K562 (cell line): Measurements from ENCODE around the gene FOXN3. TPM values are rescaled to one million over a fixed set of nuclear protein-coding genes. Genes with fewer than 3 reads are reported as not detected.

ENCODE experiments used
- ATAC-seq: fragments of 200-7000 bp; cut with Tn5 transposase; 3 replicates; pipeline ENCODE4 v1.9.1; 2020; ENCODE audit warnings: moderate library complexity
- BruUV-seq: library from RNA; stranded (reverse); fragments of 400-500 nt; replicated peaks from 2 replicates; lab custom pipeline; 2021; lab: Mats Ljungman, UMichigan
- CTCF ChIA-PET: fragments of 300-600 bp; formaldehyde crosslinking; extraction: SDS; loops from one replicate; lab custom pipeline; 2021; ENCODE audit warnings: low intra/inter-chr PET ratio; lab: Yijun Ruan, JAX
- POLR2A ChIA-PET: fragments of 300-600, 350-650 bp; sonication (Branson Sonifier 250); formaldehyde crosslinking; extraction: SDS; loops from one replicate; lab custom pipeline; 2021; ENCODE audit warnings: antibody characterized with exemption, inconsistent platforms; lab: Yijun Ruan, JAX
- DNase-seq, 4 experiments: peaks; one replicate each; pipeline versions ENCODE4 v3.0.0 to v3.0.0-alpha.2; 2011 to 2018; ENCODE audit warnings: low spot score in 3 of 4, mixed read lengths in 3 of 4; ENCODE audit errors: extremely low read depth in 1 of 4
- FAIRE-seq: peaks from 2 replicates; lab custom pipeline; 2011; peaks lifted over from hg19 to GRCh38; lab: Jason Lieb, UNC
- H2AFZ ChIP-seq: 2 replicates; pipeline ENCODE4 v1.6.0; 2011; ENCODE audit warnings: low read depth, low read length, control low read depth, inconsistent platforms
- H3K27ac ChIP-seq: fragments of 200-600 bp; 3 replicates; pipeline ENCODE4 v1.8.0; 2011; ENCODE audit warnings: low read depth, mild to moderate bottlenecking, control low read depth, inconsistent platforms, low read length, moderate library complexity, mixed read lengths; ENCODE audit errors: extremely low read depth
- H3K27me3 ChIP-seq, 2 experiments: fragments of 300-600 bp in 1 of 2; 2 replicates in 1 of 2; 3 replicates in 1 of 2; pipeline versions ENCODE4 v1.6.0 to v1.8.0; 2011; ENCODE audit warnings: inconsistent platforms in 2 of 2, low read length in 2 of 2, mild to moderate bottlenecking in 1 of 2, mixed read lengths in 1 of 2, moderate library complexity in 1 of 2; ENCODE audit not compliant: control insufficient read depth in 2 of 2, insufficient read depth in 2 of 2
- H3K36me3 ChIP-seq: fragments of 300-600 bp; 3 replicates; pipeline ENCODE4 v1.8.0; 2011; ENCODE audit warnings: mild to moderate bottlenecking, low read length, inconsistent platforms; ENCODE audit not compliant: control insufficient read depth, insufficient read depth
- H3K4me1 ChIP-seq, 2 experiments: fragments of 200-600 bp in 1 of 2; replicated peaks in 1 of 2; 2 replicates in 1 of 2; 3 replicates in 1 of 2; pipeline versions ENCODE4 v1.5.1 to v1.8.0; 2011; ENCODE audit warnings: inconsistent platforms in 2 of 2, low read length in 2 of 2, mild to moderate bottlenecking in 1 of 2, mixed read lengths in 1 of 2, moderate library complexity in 1 of 2; ENCODE audit not compliant: control insufficient read depth in 2 of 2, insufficient read depth in 2 of 2
- H3K4me2 ChIP-seq: 2 replicates; pipeline ENCODE4 v1.6.1; 2011; ENCODE audit warnings: low read length, control low read depth, inconsistent platforms, mixed read lengths; ENCODE audit not compliant: insufficient read depth
- H3K4me3 ChIP-seq: fragments of 200-600 bp; sonication (generic), shearing (Covaris generic); 2 replicates; pipeline ENCODE4 v1.5.1; 2016; ENCODE audit warnings: control low read depth, inconsistent platforms
- H3K79me2 ChIP-seq: fragments of 200-600 bp; 3 replicates; pipeline ENCODE4 v1.8.0; 2011; ENCODE audit warnings: low read length, inconsistent platforms; ENCODE audit not compliant: control insufficient read depth, insufficient read depth
- H3K9ac ChIP-seq, 2 experiments: 2 replicates each; pipeline versions ENCODE4 v1.6.0 to v1.6.1; 2011; ENCODE audit warnings: low read depth in 2 of 2, low read length in 2 of 2, control low read depth in 1 of 2, inconsistent platforms in 1 of 2, mild to moderate bottlenecking in 1 of 2, mixed read lengths in 1 of 2; ENCODE audit not compliant: insufficient read depth in 1 of 2
- H3K9me1 ChIP-seq: one replicate; pipeline ENCODE4 v1.6.0; 2011; ENCODE audit warnings: inconsistent platforms, mild to moderate bottlenecking, low read length, moderate library complexity; ENCODE audit not compliant: control insufficient read depth, insufficient read depth
- H3K9me3 ChIP-seq: replicated peaks from 2 replicates; pipeline ENCODE4 v1.5.1; 2011; ENCODE audit warnings: low read depth, low read length, inconsistent platforms; ENCODE audit not compliant: control insufficient read depth, insufficient read depth
- H4K20me1 ChIP-seq: replicated peaks from 2 replicates; pipeline ENCODE4 v1.6.1; 2011; ENCODE audit warnings: low read length, inconsistent platforms, mixed read lengths; ENCODE audit not compliant: control insufficient read depth, insufficient read depth
- ATF7 ChIP-seq: fragments of 450-650 bp; IDR thresholded peaks from 2 replicates; pipeline ENCODE4 v1.7.1; 2014; ENCODE audit warnings: mild to moderate bottlenecking, moderate library complexity
- HDAC2 ChIP-seq: fragments of 450-650 bp; IDR thresholded peaks from 2 replicates; pipeline ENCODE4 v1.6.1; 2016; ENCODE audit warnings: mild to moderate bottlenecking
- LARP7 ChIP-seq: fragments of 450-650 bp; IDR thresholded peaks from 2 replicates; pipeline ENCODE4 v1.6.1; 2016
- MEIS2 ChIP-seq: fragments of 450-650 bp; IDR thresholded peaks from 2 replicates; pipeline ENCODE4 v1.6.1; 2014; ENCODE audit warnings: mild to moderate bottlenecking; ENCODE audit not compliant: partially characterized antibody
- POU5F1 ChIP-seq: fragments of 150-350 bp; IDR thresholded peaks from 2 replicates; pipeline ENCODE4 v1.6.1; 2014; ENCODE audit warnings: borderline replicate concordance, low read length, low read depth, mild to moderate bottlenecking; ENCODE audit not compliant: partially characterized antibody
- RHOXF2B ChIP-seq: fragments of 250-450 bp; sonication (Bioruptor Pico); conservative IDR thresholded peaks from 2 replicates; pipeline ENCODE4 v1.5.1; 2021
- VEZF1 ChIP-seq: fragments of 200-800 bp; sonication (Bioruptor generic); IDR thresholded peaks from 2 replicates; pipeline ENCODE4 v1.6.1; 2017; ENCODE audit warnings: missing genetic modification characterization, missing compliant biosample characterization
- XRCC3 ChIP-seq: fragments of 450-650 bp; IDR thresholded peaks from 2 replicates; pipeline ENCODE4 v1.6.1; 2017; ENCODE audit warnings: mild to moderate bottlenecking, moderate library complexity
- ZBTB7A ChIP-seq: IDR thresholded peaks from 2 replicates; pipeline ENCODE4 v1.6.1; 2011; ENCODE audit warnings: low read depth, mild to moderate bottlenecking, low read length, moderate library complexity, borderline replicate concordance; ENCODE audit not compliant: control insufficient read depth
- ZNF133 ChIP-seq: fragments of 250-450 bp; sonication (Bioruptor Pico); IDR thresholded peaks from 2 replicates; pipeline ENCODE4 v1.4.0; 2020; ENCODE audit warnings: mild to moderate bottlenecking
- ZNF274 ChIP-seq: IDR thresholded peaks from 2 replicates; pipeline ENCODE4 v1.6.1; 2011; ENCODE audit warnings: low read depth, mild to moderate bottlenecking, low read length, moderate library complexity, borderline replicate concordance
- ZNF785 ChIP-seq: fragments of 250-450 bp; sonication (Bioruptor Pico); IDR thresholded peaks from 2 replicates; pipeline ENCODE4 v1.4.0; 2020; ENCODE audit warnings: mild to moderate bottlenecking
- WGBS: fragments of 100-300 bp; shearing (Covaris generic); methylation state at CpG from one replicate; pipeline ENCODE4 v1.1.6; 2016; ENCODE audit warnings: low coverage, mixed read lengths; ENCODE audit not compliant: insufficient coverage; ENCODE audit errors: missing lambda C conversion rate; 5-methylcytosine and 5-hydroxymethylcytosine counted together
- in situ Hi-C: fragments of 300-500 bp; cut with MboI; formaldehyde crosslinking; loops from 4 replicates; pipeline ENCODE4 v1.15.0; 2018; ENCODE audit warnings: inconsistent platforms, mixed read lengths
- intact Hi-C: fragments of 100-400 bp; cut with micrococcal nuclease; formaldehyde crosslinking; loops from 2 replicates; pipeline ENCODE4 v1.14.2; 2022
- polyA plus RNA-seq, 8 experiments: library from polyadenylated mRNA; depleted of rRNA in 4 of 8; stranded (reverse) in 5 of 8; unstranded in 3 of 8; fragments of >200 nt; fragmentation: Nextera tagmentation in 2 of 8; fragmentation: Illumina TruSeq in 1 of 8; extraction: Ambion mirVana in 2 of 8; extraction: Trizol in 1 of 8; gene quantifications; 2 replicates each; pipeline versions ENCODE4 v1.2.1 to v1.2.3, GENCODE V29; 2011 to 2014; ENCODE audit warnings: inconsistent platforms in 1 of 8, missing spikeins in 1 of 8
- total RNA-seq, 7 experiments: library from RNA; depleted of rRNA in 6 of 7; stranded (reverse); fragments of >200 nt in 6 of 7; fragmentation: Illumina TruSeq in 2 of 7; extraction: Trizol in 2 of 7; gene quantifications; 2 replicates each; pipeline versions ENCODE4 v1.2.1 to v1.2.3, GENCODE V29; 2011 to 2021; ENCODE audit warnings: low replicate concordance in 1 of 7

FOXN3 gene
- total and polyA plus RNA-seq, 9 of the 15 experiments (the other 6 are each of a cell fraction or from before 2014, with no cell fraction given), result 0.07 to 1.3 (median 0.40) TPM

- TF ChIP-seq VEZF1 (CRISPR knock-in tag) (no peak), RHOXF2B (CRISPR knock-in tag) (no peak), XRCC3 (no peak), LARP7 (no peak), MEIS2 (no peak), ZBTB7A (no peak), ZNF785 (CRISPR knock-in tag) (no peak), HDAC2 (no peak), ZNF274 (no peak), ZNF133 (CRISPR knock-in tag) (no peak)
Observed at GRCh38 chr14:89418976-89419375, 1.9 kb upstream of the FOXN3 start (continued).

DNA sequence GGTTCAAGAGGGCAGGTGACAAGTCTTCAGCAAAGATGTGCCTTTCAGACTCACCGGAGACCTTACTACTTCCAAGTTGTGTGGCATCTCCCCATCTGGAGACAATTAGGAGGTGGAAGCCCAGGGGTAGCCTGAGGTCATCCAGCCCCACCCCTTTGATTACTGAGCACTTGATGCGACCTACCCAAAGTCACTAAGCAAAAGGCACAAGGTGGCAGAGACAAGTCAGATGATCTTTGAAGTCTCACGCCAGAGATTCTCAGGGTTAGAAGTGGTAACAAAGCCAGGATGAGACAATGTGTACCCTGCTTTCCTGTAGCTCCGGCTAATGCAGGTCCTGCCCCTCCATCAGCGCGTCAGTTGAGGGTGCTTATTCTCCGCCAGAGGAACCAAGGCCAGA is 1.4 kb upstream of the FOXN3 start:
- POLR2A ChIA-PET, result no interaction called here
- WGBS, result 10% methylated on average over 3 of the region's 7 CpGs
- FAIRE-seq (no peak), DNase-seq (no peak), ATAC-seq (no peak)
- no peaks in the 10 kb centered on the region for H3K36me3 ChIP-seq
- 0 out of 5 replicates have a peak, but pooled peaks cover 0 to 5% of the 10 kb centered on the region in 2 experiments for H3K27me3 ChIP-seq
- in situ Hi-C loops (no loop called here), intact Hi-C loops (no loop called here)
- no peak overlapping the region for H3K27ac ChIP-seq
- H3K4me2 ChIP-seq, result no peak overlapping the region
- CTCF ChIA-PET, result no interaction called here
- no peaks in the 10 kb centered on the region for H4K20me1 ChIP-seq
- H3K4me1 ChIP-seq, result peaks cover 0 to 19% of the 10 kb centered on the region in 2 experiments; a peak in 2 of 5 replicates
- BruUV-seq, result no TSS peak
- H3K9me3 ChIP-seq, result no peaks in the 10 kb centered on the region
- no peak overlapping the region for H3K9ac ChIP-seq
- no peak overlapping the region for H3K4me3 ChIP-seq
- no peak overlapping the region for H2AFZ ChIP-seq
- no peaks in the 10 kb centered on the region for H3K79me2 ChIP-seq
- H3K9me1 ChIP-seq, result no peaks in the 10 kb centered on the region
- TF ChIP-seq POU5F1 (no peak), ATF7 (no peak)
